HG02885 (cell line): ENCODE results near the gene EFCAB8.

ENCODE experiments used
- ATAC-seq: cut with Tn5 transposase; IDR thresholded peaks from one replicate; pipeline ENCODE4 v1.9.1; 2021; ENCODE audit warnings: mild to moderate bottlenecking; ENCODE audit not compliant: unreplicated experiment, poor library complexity

EFCAB8 gene, protein sequence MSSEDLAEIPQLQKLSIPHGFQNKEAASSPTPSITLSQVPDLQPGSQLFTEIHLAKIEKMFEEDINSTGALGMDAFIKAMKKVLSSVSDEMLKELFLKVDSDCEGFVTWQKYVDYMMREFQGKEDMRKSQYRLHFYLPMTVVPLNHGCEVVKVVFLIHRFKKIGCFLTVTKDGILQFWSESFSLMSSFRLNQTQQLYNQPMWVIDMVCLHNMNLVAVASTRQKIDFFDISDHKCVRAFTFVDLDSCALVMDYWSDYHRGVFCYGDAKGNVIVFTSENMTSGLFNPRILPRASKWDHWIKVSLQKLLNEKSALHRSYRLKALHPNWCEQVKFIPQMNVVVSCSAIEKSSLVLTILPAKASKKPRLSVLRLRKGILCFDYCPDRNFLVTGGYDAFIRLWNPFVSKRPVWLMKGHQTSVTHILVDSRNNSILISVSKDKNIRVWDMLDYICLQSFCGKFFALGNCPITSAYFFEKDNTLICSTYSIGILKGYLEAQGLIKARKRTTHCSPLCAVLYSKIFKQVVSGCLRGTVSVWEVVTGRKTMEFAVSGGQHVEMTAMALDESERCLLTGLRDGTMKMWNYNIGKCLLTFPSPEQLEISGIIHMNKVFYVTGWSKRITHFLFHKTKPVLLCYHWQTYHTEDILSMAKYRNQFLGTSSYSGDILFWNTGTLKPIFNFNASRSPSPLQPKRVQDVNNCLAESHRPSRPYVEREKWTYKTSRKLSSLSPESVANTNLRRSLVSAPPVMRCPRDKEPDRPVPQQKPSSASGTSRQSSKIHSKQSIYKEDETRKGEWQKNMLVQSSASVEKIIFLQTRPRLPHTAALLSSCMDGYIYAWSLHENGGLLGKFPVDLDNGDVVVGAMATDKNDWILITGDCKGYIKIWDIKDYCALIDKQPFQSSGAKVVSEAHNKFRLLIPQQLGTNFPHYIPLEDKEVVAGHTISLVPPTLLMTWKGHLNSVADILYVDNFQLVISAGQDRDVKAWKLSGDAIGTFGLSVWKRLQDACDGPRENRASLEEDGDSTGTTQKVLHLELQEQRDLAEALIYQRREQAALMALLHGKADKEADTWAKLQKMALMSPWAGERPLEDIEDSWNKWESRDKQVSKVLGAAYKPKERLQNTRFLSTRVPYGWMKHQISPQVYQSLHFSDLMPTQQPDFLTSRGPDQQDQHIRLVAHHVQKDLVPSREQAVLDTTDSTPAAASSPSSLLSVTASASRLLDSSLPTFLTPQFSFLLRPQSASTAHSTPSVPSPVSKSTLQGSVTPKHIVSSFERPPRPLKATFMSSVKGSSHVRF

DNA sequence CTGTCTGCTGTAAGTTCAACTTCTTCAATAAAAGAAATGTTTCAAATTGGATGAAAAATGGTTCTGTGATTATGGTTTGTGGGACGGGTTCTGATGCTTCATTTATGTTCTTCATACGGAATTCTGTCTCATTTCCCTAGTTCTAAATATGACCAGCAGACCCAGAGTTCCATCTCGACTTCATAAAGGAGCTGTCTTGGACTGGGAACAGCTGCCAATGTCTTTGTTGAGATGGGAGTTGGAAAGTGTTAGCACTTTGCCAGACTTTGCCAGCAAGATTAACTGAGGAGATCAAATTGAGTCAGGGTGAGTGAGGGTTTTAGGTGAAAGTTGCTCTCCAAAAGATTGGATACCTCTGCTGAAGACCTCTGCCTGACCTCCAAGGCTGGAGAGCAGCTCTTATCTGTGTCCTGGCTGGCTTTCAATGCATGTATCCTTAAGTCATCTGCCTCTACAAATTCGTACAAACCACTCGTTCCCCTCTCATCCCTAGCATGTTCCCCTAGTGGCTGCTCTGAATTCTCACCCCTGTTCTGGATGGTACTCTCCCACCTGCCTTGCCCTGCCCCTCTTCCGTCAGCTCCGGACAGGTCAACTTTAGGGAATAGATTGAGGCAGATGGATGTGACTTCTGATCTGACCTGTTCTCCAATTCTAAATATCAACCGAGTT, at the start of gene EFCAB8:
TSS of gene EFCAB8 (plus strand) at position 223 of the 672 bp plus-strand sequence. CDS start 4,870 bp downstream, outside the sequence.
- no peak for ATAC-seq

DNA sequence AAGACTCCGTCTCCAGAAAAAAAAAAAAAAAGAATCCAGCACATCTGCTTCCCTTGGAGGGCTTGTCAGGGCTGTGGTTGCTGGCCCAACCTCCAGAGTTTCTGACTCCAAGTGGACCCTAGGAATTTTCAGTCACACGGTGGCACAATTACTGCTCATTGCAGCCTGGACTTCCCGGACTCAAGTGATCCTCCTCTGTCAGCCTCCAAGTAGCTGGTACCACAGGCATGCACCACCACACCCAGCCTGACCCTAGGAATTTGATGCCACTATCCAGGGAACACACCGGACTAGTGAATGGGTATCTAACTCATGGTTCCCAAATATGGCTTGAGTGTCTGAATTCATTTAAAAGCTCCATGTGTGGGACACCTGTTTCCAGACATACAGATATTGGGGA, 48.8 kb upstream of the EFCAB8 start:
- ATAC-seq: no peak

DNA sequence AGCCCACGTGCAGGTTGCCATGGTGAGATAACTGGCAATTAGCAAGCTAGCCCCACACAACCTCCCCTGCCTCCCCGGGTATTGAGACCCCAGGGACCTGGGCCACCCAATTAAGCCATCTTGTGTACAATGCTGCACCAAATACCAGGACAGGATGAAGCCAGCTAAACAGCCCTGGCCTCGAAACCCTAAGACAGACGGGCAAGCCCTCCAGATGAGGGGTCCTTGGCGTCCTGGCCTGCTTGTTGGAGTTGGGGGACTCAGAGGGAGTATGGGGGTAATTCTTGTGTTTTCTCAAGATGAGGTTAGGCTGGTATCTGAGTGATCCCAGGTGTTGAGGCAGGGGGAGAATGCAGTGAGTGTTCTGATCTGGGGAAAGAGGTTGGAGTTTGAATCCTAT, 47.8 kb upstream of the EFCAB8 start:
- ATAC-seq: no peak

DNA sequence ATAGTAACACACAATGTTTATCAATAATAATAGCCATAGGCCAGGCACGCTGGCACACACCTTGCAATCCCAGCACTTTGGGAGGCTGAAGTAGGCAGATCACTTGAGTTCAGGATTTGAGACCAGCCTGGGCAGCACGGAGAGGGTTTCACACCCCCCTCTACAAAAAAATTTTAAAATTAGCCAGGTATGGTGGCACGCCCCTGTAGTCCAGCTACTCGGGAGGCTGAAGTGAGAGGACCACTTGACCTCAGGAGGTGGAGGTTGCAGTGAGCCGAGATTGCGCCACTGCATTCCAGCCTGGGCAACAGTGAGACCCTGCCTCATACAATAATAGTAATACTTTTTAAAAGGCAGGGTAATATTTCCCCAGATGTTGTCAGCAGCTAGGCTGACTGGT, 46.8 kb upstream of the EFCAB8 start:
- no peak for ATAC-seq

DNA sequence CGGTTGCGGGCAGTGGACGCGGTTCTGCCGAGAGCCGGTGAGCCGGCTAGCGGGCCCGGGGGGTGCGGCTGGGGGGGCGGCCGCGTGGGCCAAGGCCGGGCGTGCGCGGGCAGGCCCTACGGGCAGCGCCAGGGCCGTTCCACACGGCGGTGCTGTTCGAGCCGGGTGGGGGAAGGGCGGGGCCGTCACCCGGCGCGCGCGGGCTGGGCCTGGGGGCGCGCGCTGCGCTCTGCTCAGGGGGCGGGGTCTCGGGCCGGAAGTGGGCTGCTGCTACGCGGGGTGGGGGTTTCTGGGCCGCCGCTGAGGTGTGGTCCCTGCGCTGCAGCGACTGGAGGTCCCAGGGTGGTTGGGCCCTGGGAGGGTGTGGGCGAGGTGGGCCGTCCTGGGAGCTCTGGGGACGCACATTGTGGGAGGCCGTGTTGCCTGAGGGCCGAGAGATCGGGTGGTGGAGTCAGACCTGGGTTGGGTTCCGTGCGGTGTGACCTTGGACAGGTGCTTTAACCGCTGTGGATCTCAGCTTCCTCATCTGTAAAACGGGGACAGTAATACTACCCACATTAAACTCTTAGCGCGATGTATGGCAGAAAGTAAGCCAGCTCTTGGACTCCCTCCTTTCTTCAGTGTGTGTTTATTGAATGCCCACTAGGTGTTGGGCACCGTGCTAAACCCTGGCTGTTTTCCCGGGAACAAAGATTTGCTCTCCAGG, 38.6 kb upstream of the EFCAB8 start:
- ATAC-seq: peak; percentile 64

DNA sequence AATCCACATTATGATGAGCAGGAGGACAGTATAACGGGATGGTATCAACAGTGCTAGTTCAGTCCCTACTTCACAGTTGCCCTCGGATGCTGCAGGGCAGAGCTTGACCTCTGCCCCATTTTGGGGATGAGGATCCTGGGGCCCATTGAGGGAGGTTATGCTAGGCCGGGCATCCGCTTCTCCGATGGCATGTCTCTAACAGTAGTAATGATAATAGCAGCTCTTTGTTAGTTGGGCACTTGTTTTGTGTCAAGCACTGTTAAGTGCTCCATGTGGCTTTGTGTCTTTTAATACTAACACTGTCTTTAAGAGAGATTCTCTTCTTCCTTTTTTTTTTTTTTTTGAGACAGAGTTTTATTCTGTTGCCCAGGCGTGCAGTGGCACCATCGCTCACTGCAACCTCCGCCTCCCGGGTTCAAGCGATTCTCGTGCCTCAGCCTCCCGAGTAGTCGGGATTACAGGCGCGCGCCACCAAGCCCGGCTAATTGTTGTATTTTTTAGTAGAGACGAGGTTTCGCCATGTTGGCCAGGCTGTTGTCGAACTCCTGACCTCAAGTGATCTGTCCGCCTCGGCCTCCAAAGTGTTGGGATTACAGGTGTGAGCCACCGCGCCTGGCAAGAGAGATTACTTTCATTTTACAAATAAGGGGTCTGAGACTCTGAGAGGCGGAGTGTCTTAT, 37.9 kb upstream of the EFCAB8 start:
- no peak for ATAC-seq

DNA sequence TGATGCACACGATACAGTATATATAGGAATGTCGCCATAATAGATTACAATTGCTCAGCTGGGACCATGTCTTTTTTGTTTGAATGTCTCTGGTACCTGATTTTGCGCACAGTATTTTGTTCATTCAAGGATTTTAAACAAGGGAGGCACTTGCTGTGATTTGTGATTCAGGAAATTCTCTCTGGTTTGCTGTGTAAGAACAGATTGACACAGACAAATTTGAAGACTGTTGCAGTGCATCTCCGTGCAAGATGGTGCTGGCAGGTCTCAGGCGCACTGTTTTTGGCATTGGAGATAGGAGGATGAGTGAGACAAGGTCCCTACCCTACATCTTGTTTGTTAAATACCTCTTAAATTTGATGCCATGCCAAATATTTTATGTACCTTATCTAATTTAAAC, 36.5 kb upstream of the EFCAB8 start:
- no peak for ATAC-seq

DNA sequence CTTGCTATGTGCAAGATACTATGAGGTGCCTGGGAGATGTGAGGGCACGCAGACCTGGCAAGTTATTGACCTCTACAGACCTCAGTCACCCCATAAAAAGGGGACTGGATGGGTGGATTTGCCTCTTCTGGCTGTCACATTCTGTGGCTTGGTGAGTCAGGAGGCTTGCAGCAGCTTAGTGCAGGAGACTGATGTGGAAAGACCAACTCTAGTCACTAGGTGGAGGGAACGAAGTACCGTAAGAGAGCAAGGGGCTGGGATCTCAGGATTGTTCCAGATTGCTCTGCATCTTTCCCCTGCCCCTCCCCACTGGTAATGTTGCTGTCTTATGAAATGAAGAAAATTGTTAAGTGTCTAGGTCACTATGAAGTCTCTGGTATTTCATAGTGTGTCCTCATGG, 35.6 kb upstream of the EFCAB8 start:
- ATAC-seq: no peak

DNA sequence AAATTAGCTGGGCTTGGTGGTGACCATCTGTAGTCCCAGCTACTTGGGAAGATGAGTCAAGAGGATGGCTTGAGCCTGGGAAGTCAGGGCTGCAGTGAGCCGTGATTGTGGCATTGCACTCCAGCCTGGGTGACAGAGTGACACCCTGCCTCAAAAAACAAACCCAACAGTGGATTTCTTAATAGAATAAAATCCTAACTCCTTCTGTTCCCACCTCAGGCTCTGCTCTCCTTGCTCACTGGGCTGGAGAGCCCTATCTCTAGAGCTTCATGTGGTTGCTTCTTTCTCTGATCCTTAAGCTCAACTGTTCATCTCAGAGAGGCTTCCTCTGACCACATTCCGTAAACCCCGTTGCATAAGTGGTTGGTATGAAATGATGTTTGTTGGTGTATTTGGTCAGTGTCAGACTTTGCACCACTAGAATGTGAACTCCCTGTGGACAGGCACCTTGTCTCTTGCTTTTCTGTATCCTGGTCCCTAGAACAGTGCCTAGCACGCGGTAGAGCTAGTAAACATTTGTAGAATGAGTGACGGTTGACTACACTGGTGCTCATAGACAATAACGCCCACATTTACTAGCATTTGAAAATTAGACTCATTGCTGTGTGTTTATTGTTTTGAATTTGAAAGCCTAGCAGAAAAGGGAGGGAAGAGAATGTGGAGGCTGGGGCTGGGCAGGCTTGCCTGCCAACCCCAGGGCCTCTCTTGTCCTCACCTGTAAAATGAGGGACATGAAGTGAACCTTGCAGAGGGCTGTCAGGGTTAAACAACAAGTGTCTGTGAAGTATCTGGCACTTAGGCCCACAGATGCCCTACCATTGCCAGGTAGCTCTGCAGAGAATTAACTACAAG, 34.8 kb upstream of the EFCAB8 start:
- ATAC-seq: no peak

DNA sequence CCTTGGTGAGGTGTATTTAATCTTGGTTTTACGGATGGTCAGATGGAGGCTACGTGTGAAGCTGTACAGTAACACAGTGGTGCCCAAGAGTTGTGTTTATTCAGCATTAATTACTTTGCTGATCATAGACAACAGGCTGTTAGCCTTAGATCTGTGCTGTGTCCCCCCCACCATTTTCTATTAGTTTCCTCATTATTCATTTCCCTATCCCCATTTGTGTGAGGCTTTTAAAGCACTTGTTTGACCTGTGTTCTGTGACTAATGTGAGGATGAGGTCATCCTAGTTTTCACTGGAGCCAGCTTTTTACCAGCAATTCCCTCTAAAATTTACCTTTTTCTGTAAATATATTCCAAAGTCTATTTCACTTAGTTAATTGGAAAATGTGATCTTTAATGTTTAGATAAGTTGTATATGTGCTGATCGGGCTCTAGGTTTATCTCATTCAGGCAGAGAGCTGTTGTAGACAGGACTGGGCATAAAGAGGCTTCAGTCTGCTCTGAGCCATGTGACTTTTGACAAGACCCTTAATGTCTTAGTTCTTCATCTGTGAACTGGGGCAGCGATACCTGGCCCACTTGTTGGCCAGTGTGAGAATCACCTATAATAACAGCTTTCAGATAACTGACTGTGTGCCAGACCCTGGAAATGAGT, 30.6 kb upstream of the EFCAB8 start:
- ATAC-seq: no peak

DNA sequence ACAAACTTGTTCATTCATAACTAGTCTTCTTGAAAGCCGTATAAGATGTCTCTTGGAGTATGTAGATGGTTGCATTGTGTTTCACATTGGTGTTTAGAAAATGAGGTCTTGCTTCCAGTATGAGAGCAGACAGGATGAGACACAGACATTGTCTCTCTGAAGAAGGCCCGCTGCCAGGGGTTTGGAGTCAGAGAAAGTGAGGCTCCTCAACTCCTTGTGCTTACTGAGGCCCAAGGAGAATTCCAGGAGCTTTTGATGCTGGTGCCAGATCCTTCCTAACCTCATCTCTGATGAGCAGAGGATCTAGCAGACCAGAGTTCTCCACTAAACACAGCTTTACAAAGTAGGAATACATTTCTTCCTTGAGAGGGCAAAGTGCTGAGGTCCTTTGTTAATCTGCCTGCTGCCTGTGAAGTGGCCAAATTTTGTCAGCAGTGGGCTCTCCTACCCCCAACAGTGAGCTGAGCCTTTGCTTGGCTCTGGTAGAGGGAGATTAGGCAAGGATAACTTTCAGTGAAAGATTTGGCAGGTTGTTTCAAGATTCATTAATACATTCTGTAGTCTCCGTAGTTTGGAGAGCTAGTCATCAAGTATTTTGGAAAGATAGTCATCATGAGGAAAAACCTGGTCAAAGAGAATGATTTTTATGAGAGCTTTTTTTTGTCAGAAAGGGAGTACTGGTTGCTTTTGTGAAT, 29.3 kb upstream of the EFCAB8 start:
- no peak for ATAC-seq

DNA sequence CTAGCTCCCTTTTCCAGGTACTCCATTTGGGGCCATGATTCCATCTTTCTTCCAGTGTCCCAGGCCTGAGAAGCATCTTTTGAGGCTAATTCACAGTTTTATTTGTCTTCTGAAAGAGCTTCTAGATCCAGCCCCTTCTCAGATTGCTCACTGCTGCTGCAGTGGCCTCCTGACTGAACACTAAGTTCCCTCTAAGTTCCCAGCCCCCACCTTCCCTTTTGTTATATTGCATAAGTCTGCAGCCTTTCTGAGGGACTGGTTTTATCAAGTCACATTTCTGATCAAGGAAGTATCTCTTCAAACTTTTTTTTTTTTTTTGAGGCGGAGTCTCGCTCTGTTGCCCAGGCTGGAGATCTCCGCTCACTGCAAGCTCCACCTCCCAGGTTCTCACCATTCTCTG, 28.3 kb upstream of the EFCAB8 start:
- ATAC-seq: no peak

DNA sequence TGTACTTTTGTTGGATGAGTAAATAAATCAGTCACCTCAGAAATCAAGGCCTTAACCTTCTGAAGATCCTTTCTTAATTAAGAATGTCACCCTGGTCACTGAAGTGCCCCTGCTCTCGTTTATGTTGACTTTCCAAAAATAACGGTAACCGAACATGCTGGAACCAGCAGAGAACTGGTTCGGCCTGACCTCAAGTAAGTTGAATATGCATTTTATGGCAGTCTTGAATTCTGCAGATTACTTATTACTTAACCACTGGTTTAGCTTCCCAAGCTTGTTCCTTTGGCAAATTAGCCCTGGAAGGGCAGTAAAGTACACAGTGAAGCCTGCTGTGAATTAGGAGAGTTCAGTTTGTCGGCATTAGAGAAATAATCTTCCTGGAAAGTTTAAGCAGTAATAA, 26.7 kb upstream of the EFCAB8 start:
- ATAC-seq: no peak

DNA sequence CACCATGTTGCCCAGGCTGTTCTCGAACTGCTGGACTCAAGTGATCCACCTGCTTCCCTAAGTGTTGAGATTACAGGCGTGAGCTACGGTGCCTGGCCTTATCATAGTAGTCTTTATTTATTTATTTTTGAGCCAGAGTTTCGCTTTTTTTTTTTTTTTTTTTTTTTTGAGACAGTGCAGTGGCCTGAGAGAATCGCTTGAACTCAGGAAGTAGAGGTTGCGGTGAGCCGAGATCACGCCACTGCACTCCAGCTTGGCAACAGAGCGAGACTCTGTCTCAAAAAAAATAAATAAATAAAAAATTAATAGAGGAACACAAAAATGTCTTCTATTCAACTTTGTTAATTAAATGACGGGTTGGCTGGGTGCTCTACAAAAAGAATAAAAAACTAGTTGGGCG, 26.1 kb upstream of the EFCAB8 start:
- ATAC-seq: no peak

DNA sequence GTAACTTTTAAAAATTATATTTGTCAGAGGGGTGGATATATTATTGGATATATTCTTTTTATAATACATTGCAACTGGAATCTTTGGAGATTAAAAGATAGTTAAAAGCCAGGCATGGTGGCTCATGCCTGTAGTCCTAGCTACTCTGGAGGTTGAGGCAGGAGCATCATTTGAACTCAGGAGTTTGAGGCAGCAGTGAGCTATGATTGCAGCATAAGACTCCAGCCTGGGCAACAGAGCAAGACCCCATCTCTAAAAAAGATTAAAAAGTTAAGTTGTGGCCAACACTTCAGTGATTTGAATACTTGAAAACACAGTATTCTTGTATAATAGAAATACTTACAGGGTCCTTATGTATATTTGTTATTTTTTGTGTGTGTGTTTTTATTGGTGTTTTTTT, 23.8 kb upstream of the EFCAB8 start:
- no peak for ATAC-seq

DNA sequence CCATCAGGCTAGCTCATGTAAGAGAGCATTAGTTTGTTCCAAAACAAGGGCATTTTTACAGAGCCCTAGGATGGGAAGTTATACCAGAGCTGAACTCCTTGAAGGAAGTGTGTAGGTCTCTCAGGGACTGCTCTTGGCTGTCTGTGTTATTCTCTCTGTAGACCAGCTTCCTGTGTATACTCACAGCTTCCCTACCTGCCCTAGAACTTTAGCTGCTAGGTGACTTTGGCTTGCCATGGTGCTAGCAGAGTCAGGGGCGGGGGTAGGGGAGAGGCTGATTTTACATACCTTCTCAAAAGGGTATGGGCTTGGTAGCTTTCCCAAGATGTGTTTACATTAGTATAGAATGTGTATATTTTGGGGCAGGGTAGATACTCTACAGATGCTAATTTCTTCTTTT, 21.6 kb upstream of the EFCAB8 start:
- no peak for ATAC-seq
